ENCODE measurements around the gene NSMCE4A. TPM values are rescaled to one million over a fixed set of nuclear protein-coding genes. Genes with fewer than 3 reads are reported as not detected.

Gene NSMCE4A
- polyA plus RNA-seq, 3 donors, result 34.6 to 47.2 (median 38.1) TPM

DNA sequence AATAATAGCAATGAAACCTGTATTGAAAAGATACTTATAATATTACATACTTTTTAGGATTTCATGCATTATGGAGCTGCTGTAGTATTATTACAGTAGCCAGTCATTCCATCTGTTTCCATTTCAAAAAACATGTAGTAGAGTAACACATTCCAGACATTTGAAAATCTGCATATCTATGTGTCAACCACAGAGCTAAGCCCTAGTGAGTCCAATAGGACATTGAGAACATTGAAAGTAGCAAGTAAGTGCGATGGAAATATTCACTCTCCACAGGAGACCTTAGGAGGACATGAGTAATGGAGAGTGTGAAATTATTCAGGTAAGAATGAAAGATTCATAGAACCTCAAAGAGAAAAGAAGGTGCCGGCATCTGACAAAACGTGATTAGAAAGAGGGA lies 15.3 kb downstream of the NSMCE4A start:
- intact Hi-C loops (cut with micrococcal nuclease), result no loop called here
- no peak overlapping the region for H3K27ac ChIP-seq (ENCODE audit: low read depth in 1 of 2, low read length in 2 of 2)
- H3K9me3 ChIP-seq (replicated peaks in 1 of 2; ENCODE audit: control insufficient read depth in 1 of 2, insufficient read depth in 1 of 2, low read length in 2 of 2), result no peaks in the 10 kb centered on the region
- H3K27me3 Mint-ChIP-seq (ENCODE audit: low read depth in 3 of 3), result no peaks in the 10 kb centered on the region
- H3K9me3 Mint-ChIP-seq, result peaks cover 0 to 1% (median 0%) of the 10 kb centered on the region in 7 donors
- no peak overlapping the region for H3K4me3 Mint-ChIP-seq
- H4K20me1 ChIP-seq (ENCODE audit: insufficient read depth, low read length), result no peaks in the 10 kb centered on the region
- peak overlapping the region in 1 of 7 donors; percentile 55 for H3K27ac Mint-ChIP-seq
- no peaks in the 10 kb centered on the region for H3K27me3 ChIP-seq (ENCODE audit: control insufficient read depth in 2 of 2, insufficient read depth in 2 of 2, low read length in 2 of 2)
- no peak overlapping the region for H3K4me3 ChIP-seq (replicated peaks in 1 of 3; ENCODE audit: low read depth in 2 of 3, low read length in 3 of 3)
- no peaks in the 10 kb centered on the region for H3K79me2 ChIP-seq (ENCODE audit: insufficient read depth, low read length)
- peaks cover 25 to 64% of the 10 kb centered on the region in 2 donors for H3K36me3 ChIP-seq (replicated peaks in 1 of 2; ENCODE audit: control insufficient read depth in 1 of 2, insufficient read depth in 2 of 2, low read length in 2 of 2)
- H2AFZ ChIP-seq (ENCODE audit: insufficient read depth, low read depth, low read length, poor library complexity, severe bottlenecking), result no peak overlapping the region
- peaks cover 56 to 72% of the 10 kb centered on the region in 2 donors for H3K36me3 Mint-ChIP-seq
- no peak for DNase-seq
- TF ChIP-seq, protein P1, sequence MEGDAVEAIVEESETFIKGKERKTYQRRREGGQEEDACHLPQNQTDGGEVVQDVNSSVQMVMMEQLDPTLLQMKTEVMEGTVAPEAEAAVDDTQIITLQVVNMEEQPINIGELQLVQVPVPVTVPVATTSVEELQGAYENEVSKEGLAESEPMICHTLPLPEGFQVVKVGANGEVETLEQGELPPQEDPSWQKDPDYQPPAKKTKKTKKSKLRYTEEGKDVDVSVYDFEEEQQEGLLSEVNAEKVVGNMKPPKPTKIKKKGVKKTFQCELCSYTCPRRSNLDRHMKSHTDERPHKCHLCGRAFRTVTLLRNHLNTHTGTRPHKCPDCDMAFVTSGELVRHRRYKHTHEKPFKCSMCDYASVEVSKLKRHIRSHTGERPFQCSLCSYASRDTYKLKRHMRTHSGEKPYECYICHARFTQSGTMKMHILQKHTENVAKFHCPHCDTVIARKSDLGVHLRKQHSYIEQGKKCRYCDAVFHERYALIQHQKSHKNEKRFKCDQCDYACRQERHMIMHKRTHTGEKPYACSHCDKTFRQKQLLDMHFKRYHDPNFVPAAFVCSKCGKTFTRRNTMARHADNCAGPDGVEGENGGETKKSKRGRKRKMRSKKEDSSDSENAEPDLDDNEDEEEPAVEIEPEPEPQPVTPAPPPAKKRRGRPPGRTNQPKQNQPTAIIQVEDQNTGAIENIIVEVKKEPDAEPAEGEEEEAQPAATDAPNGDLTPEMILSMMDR (IDR thresholded peaks at IDR 0.05), result no peak
- no CpG with 5 or more reads among the region's 3 CpGs for WGBS (ENCODE audit: insufficient coverage)
- no peaks in the 10 kb centered on the region for H3K4me1 ChIP-seq (ENCODE audit: control insufficient read depth in 1 of 2, insufficient read depth in 2 of 2, low read length in 2 of 2)
- no peaks in the 10 kb centered on the region for H3K4me1 Mint-ChIP-seq
- H3K9ac ChIP-seq (ENCODE audit: insufficient read depth, low read length, poor library complexity, severe bottlenecking), result no peak overlapping the region
- no peak overlapping the region for H3K4me2 ChIP-seq (replicated peaks; ENCODE audit: extremely low read depth, low read length, poor library complexity, severe bottlenecking)

DNA sequence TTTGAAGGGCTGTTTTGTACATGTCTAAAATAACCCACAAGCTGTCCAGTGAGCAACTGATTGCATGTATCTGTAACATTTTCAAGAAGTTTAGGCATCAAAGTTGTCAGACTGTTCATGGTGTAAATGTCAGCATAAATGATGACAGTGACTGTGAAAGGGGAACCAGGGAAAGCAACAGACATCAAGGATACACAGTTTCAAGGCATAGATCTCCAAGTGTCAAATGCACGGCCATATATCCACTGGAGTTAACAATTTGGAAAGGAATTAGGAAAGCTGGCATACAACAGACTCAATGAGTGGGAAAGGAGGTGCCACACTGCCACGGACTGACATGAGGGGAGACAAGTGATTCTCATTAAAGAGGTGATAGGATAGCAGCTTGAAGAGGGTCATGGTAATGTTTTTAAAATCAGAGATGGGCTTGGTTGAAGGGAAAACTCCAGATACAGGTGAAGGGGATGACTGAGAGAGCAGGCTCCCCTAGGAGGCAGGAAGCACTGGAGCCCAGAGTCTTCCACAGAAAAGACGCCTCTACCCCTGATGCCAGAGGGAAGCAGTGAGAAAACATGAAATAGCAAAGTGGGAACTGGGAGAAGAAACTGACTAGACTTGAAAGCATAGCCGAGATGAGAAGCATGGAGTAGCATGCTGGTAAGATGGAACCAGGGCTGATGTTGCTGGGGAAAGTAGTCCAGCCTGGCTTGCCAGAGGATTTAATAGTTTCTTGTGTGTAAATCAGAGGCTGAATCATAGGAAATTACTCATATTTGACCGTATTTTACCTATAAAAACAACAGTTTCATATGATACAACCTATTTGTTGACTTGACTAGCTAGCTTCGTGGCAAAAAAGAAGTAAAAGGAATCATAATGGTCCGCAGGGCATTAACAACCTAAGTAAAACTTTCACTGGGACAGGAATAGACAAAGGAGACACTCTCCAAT lies 18.6 kb downstream of the NSMCE4A start:
- Mint-ChIP-seq H3K9me3 (peaks cover 0 to 2% (median 0%) of the 10 kb centered on the region in 7 donors), H3K27ac (peak overlapping the region in 1 of 7 donors; percentile 48), H3K27me3 (ENCODE audit: low read depth in 3 of 3) (no peaks in the 10 kb centered on the region), H3K4me1 (no peaks in the 10 kb centered on the region), H3K36me3 (peaks cover 51 to 54% of the 10 kb centered on the region in 2 donors), H3K4me3 (no peak overlapping the region)
- Histone ChIP-seq H3K9me3 (replicated peaks in 1 of 2; ENCODE audit: control insufficient read depth in 1 of 2, insufficient read depth in 1 of 2, low read length in 2 of 2) (no peaks in the 10 kb centered on the region), H3K4me1 (ENCODE audit: control insufficient read depth in 1 of 2, insufficient read depth in 2 of 2, low read length in 2 of 2) (no peaks in the 10 kb centered on the region), H2AFZ (ENCODE audit: insufficient read depth, low read depth, low read length, poor library complexity, severe bottlenecking) (no peak overlapping the region), H3K4me2 (replicated peaks; ENCODE audit: extremely low read depth, low read length, poor library complexity, severe bottlenecking) (no peak overlapping the region), H3K27ac (ENCODE audit: low read depth in 1 of 2, low read length in 2 of 2) (peak overlapping the region in 1 of 2 donors; percentile 10), H3K27me3 (ENCODE audit: control insufficient read depth in 2 of 2, insufficient read depth in 2 of 2, low read length in 2 of 2) (no peaks in the 10 kb centered on the region), H3K79me2 (ENCODE audit: insufficient read depth, low read length) (no peaks in the 10 kb centered on the region), H4K20me1 (ENCODE audit: insufficient read depth, low read length) (no peaks in the 10 kb centered on the region), H3K4me3 (replicated peaks in 1 of 3; ENCODE audit: low read depth in 2 of 3, low read length in 3 of 3) (no peak overlapping the region), H3K36me3 (replicated peaks in 1 of 2; ENCODE audit: control insufficient read depth in 1 of 2, insufficient read depth in 2 of 2, low read length in 2 of 2) (peaks cover 17 to 46% of the 10 kb centered on the region in 2 donors), H3K9ac (ENCODE audit: insufficient read depth, low read length, poor library complexity, severe bottlenecking) (no peak overlapping the region)
- WGBS (ENCODE audit: insufficient coverage), result 100% methylated on average over 3 of the region's 7 CpGs
- TF ChIP-seq, protein P1 (IDR thresholded peaks at IDR 0.05), result no peak
- no peak for DNase-seq
- intact Hi-C loops (cut with micrococcal nuclease), result no loop called here
